Erythroblast (primary cell): ENCODE measurements around the gene RPRD1B.

ENCODE experiments used
- GATA1 ChIP-seq: IDR thresholded peaks from 2 replicates; pipeline ENCODE4 v1.6.1; 2011; ENCODE audit warnings: low read depth, mild to moderate bottlenecking, control low read depth, low read length, moderate library complexity
- POLR2A ChIP-seq: IDR thresholded peaks from 2 replicates; pipeline ENCODE4 v1.6.1; 2011; ENCODE audit warnings: mild to moderate bottlenecking, low read length

- TF ChIP-seq POLR2A: no peak
- TF ChIP-seq GATA1: no peak
Measured at GRCh38 chr20:38113401-38114325, 80.1 kb downstream of the RPRD1B start.
